ENCODE results near the gene SLC7A6. TPM values are rescaled to one million over a fixed set of nuclear protein-coding genes. Genes with fewer than 3 reads are reported as not detected.
A peak's percentile ranks its signal among the peaks of the same experiment; 100 is the strongest.

SLC7A6 gene
- total and polyA plus RNA-seq, 2 of the 13 experiments (the other 11 are each of a cell fraction or from before 2014, with no cell fraction given): 35.8 to 70.8 TPM

DNA sequence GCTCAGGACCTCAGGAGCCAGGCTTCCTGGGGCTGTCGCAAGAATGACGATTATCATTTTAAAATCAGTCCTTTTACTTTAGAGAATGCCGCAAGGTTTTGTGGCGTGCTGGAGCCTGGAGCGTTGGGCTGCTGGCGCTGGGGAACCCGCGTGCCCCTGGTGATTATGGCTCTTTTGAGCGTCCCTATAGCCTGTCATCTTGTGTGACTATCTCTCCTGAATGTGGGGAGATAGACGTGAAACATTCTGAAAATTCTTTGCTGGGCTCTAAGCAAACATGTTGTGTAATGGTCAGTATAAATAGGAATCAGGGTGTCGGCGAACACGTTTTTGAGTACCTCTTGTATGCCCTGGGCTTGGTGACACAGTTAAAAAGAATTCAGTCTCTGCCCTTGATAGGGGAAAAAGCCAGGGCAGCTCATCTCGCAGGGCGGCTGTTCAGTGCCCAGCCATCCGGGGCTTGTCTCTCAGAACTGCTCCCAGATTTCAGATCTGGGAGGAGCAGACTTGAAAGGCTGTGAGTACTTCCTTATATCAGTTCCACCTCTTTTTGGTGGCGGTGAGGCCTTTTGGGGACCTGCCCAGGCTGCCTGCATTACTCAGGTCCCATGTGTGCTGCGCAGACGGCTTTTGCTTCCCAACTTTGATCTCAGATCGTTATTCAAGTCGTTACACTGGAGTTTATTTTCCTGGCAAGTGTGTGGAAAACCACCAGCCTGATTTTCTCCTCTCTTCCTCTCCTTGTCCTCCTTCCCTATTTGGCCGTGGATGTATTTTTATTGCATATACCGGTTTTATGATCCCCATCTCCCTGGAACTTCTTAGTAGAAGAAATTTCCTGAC lies 973 bp downstream of the SLC7A6 start (continued):
- TF ChIP-seq, protein P1, sequence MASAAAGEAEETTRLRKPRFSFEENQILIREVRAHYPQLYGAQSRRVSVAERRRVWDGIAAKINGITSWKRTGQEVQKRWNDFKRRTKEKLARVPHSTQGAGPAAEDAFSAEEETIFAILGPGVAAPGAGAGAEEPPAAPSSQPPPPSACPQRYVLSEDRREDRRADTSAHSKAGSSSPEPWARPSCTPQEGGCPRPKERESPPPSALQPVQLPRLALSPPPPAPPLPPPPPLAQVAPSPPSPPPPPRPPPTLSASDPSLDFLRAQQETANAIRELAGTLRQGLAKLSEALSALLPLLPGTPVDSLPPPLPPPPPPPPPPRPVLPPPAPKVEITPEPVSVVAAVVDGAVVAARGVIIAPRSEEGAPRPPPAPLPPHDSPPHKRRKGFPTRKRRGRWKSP (CRISPR knock-in tag; IDR thresholded peaks at IDR 0.05): peak; percentile 74
- peak; percentile 68 for TF ChIP-seq MEIS2 (CRISPR knock-in tag; IDR thresholded peaks at IDR 0.05)
- no peak for TF ChIP-seq SSRP1 (CRISPR knock-in tag; IDR thresholded peaks at IDR 0.05)
- 0 out of 2 replicates have a peak, but pooled peaks have one; percentile 44 for TF ChIP-seq ATF7-NPFF (CRISPR knock-in tag; IDR thresholded peaks at IDR 0.05; ENCODE audit: low read depth)
- TF ChIP-seq HCFC1 (IDR thresholded peaks at IDR 0.05; ENCODE audit: low read depth, low read length): no peak
- TF ChIP-seq, protein P2, sequence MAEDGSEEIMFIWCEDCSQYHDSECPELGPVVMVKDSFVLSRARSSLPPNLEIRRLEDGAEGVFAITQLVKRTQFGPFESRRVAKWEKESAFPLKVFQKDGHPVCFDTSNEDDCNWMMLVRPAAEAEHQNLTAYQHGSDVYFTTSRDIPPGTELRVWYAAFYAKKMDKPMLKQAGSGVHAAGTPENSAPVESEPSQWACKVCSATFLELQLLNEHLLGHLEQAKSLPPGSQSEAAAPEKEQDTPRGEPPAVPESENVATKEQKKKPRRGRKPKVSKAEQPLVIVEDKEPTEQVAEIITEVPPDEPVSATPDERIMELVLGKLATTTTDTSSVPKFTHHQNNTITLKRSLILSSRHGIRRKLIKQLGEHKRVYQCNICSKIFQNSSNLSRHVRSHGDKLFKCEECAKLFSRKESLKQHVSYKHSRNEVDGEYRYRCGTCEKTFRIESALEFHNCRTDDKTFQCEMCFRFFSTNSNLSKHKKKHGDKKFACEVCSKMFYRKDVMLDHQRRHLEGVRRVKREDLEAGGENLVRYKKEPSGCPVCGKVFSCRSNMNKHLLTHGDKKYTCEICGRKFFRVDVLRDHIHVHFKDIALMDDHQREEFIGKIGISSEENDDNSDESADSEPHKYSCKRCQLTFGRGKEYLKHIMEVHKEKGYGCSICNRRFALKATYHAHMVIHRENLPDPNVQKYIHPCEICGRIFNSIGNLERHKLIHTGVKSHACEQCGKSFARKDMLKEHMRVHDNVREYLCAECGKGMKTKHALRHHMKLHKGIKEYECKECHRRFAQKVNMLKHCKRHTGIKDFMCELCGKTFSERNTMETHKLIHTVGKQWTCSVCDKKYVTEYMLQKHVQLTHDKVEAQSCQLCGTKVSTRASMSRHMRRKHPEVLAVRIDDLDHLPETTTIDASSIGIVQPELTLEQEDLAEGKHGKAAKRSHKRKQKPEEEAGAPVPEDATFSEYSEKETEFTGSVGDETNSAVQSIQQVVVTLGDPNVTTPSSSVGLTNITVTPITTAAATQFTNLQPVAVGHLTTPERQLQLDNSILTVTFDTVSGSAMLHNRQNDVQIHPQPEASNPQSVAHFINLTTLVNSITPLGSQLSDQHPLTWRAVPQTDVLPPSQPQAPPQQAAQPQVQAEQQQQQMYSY (CRISPR knock-in tag; IDR thresholded peaks at IDR 0.05): peak; percentile 67; the same call in 1 of the 2 replicates
- TF ChIP-seq ZNF720 (CRISPR knock-in tag; IDR thresholded peaks at IDR 0.05): no peak
- TF ChIP-seq MAFG (CRISPR knock-in tag; IDR thresholded peaks at IDR 0.05): no peak
- TF ChIP-seq, protein P3, sequence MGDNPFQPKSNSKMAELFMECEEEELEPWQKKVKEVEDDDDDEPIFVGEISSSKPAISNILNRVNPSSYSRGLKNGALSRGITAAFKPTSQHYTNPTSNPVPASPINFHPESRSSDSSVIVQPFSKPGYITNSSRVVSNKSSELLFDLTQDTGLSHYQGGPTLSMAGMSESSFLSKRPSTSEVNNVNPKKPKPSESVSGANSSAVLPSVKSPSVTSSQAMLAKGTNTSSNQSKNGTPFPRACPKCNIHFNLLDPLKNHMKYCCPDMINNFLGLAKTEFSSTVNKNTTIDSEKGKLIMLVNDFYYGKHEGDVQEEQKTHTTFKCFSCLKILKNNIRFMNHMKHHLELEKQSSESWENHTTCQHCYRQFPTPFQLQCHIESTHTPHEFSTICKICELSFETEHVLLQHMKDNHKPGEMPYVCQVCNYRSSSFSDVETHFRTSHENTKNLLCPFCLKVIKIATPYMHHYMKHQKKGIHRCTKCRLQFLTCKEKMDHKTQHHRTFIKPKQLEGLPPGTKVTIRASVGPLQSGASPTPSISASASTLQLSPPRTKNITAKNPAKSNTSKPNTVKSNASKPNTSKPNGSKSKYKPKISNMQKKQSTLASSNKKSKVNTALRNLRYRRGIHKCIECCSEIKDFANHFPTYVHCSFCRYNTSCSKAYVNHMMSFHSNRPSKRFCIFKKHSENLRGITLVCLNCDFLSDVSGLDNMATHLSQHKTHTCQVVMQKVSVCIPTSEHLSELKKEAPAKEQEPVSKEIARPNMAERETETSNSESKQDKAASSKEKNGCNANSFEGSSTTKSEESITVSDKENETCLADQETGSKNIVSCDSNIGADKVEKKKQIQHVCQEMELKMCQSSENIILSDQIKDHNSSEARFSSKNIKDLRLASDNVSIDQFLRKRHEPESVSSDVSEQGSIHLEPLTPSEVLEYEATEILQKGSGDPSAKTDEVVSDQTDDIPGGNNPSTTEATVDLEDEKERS (CRISPR knock-in tag; IDR thresholded peaks at IDR 0.05): no peak
- peak; percentile 71; the same call in 1 of the 2 replicates for TF ChIP-seq DPF2 (CRISPR knock-in tag; IDR thresholded peaks at IDR 0.05; ENCODE audit: borderline replicate concordance, low read depth)
- TF ChIP-seq ZFP37 (CRISPR knock-in tag; IDR thresholded peaks at IDR 0.05; ENCODE audit: borderline replicate concordance): no peak
- TF ChIP-seq ZNF143 (CRISPR knock-in tag; IDR thresholded peaks at IDR 0.05): peak; percentile 40; the same call in 1 of the 2 replicates
- no peak for TF ChIP-seq CHCHD3 (CRISPR knock-in tag; IDR thresholded peaks at IDR 0.05)
- TF ChIP-seq ZNF24 (IDR thresholded peaks at IDR 0.05): no peak
- TF ChIP-seq, protein P4, sequence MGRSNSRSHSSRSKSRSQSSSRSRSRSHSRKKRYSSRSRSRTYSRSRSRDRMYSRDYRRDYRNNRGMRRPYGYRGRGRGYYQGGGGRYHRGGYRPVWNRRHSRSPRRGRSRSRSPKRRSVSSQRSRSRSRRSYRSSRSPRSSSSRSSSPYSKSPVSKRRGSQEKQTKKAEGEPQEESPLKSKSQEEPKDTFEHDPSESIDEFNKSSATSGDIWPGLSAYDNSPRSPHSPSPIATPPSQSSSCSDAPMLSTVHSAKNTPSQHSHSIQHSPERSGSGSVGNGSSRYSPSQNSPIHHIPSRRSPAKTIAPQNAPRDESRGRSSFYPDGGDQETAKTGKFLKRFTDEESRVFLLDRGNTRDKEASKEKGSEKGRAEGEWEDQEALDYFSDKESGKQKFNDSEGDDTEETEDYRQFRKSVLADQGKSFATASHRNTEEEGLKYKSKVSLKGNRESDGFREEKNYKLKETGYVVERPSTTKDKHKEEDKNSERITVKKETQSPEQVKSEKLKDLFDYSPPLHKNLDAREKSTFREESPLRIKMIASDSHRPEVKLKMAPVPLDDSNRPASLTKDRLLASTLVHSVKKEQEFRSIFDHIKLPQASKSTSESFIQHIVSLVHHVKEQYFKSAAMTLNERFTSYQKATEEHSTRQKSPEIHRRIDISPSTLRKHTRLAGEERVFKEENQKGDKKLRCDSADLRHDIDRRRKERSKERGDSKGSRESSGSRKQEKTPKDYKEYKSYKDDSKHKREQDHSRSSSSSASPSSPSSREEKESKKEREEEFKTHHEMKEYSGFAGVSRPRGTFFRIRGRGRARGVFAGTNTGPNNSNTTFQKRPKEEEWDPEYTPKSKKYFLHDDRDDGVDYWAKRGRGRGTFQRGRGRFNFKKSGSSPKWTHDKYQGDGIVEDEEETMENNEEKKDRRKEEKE (IDR thresholded peaks at IDR 0.05): no peak
- TF ChIP-seq, protein P5, sequence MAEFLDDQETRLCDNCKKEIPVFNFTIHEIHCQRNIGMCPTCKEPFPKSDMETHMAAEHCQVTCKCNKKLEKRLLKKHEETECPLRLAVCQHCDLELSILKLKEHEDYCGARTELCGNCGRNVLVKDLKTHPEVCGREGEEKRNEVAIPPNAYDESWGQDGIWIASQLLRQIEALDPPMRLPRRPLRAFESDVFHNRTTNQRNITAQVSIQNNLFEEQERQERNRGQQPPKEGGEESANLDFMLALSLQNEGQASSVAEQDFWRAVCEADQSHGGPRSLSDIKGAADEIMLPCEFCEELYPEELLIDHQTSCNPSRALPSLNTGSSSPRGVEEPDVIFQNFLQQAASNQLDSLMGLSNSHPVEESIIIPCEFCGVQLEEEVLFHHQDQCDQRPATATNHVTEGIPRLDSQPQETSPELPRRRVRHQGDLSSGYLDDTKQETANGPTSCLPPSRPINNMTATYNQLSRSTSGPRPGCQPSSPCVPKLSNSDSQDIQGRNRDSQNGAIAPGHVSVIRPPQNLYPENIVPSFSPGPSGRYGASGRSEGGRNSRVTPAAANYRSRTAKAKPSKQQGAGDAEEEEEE (CRISPR knock-in tag; IDR thresholded peaks at IDR 0.05; ENCODE audit: borderline replicate concordance): 0 out of 2 replicates have a peak, but pooled peaks have one; percentile 41
